ENCODE results near the gene PRRT1. TPM values are rescaled to one million over a fixed set of nuclear protein-coding genes. Genes with fewer than 3 reads are reported as not detected.

Gene PRRT1
- polyA plus RNA-seq, 1 donor, result 5.3 TPM

GRCh38 chr6:32118782-32119628 is 32.7 kb downstream of the PRRT1 start:
- Histone ChIP-seq H3K4me3 (ENCODE audit: low read length) (peak overlapping the region; percentile 7), H3K4me1 (ENCODE audit: control insufficient read depth, insufficient read depth, low read length) (peaks cover 15% of the 10 kb centered on the region), H3K27ac (ENCODE audit: low read length) (peak overlapping the region; percentile 75), H3K27me3 (ENCODE audit: control insufficient read depth, insufficient read depth, low read length) (no peaks in the 10 kb centered on the region), H3K36me3 (ENCODE audit: control insufficient read depth, insufficient read depth, low read length) (peaks cover 67% of the 10 kb centered on the region), H3K9me3 (ENCODE audit: control insufficient read depth, low read depth, low read length) (no peaks in the 10 kb centered on the region)
- DNase-seq, result peak; percentile 84 to 87
- no CpG with 5 or more reads among the region's 17 CpGs for WGBS (ENCODE audit: insufficient coverage, low lambda C conversion rate)

GRCh38 chr6:32117461-32117860 is 34.3 kb downstream of the PRRT1 start:
- H3K27ac ChIP-seq (ENCODE audit: low read length), result no peak overlapping the region
- no peaks in the 10 kb centered on the region for H3K9me3 ChIP-seq (ENCODE audit: control insufficient read depth, low read depth, low read length)
- no CpG with 5 or more reads among the region's 9 CpGs for WGBS (ENCODE audit: insufficient coverage, low lambda C conversion rate)
- H3K4me3 ChIP-seq (ENCODE audit: low read length), result no peak overlapping the region
- DNase-seq, result no peak
- H3K36me3 ChIP-seq (ENCODE audit: control insufficient read depth, insufficient read depth, low read length), result peaks cover 59% of the 10 kb centered on the region
- H3K27me3 ChIP-seq (ENCODE audit: control insufficient read depth, insufficient read depth, low read length), result no peaks in the 10 kb centered on the region
- peaks cover 22% of the 10 kb centered on the region for H3K4me1 ChIP-seq (ENCODE audit: control insufficient read depth, insufficient read depth, low read length)

DNA sequence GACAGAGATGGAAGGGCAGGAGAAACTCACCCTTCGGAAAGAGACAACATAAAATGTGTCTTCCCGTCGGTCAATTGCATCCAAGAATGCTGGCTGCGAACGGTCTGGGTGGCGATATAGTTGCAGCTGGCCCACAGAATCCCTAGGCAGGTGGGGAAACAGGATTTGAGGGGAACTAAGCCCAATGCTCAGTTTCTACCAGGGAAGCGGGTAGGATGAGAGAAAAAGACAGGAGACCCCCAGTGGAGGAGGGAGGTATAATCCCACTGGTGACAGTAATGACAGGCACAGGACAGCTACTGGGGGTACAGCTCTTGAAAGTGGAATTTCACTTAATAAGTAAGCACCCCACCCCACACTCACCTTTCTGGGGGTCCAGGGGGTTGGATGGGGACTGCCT is 35.1 kb downstream of the PRRT1 start:
- H3K4me3 ChIP-seq (ENCODE audit: low read length), result no peak overlapping the region
- H3K36me3 ChIP-seq (ENCODE audit: control insufficient read depth, insufficient read depth, low read length), result peaks cover 53% of the 10 kb centered on the region
- peaks cover 22% of the 10 kb centered on the region for H3K4me1 ChIP-seq (ENCODE audit: control insufficient read depth, insufficient read depth, low read length)
- WGBS (ENCODE audit: insufficient coverage, low lambda C conversion rate), result no CpG with 5 or more reads among the region's 7 CpGs
- no peak overlapping the region for H3K27ac ChIP-seq (ENCODE audit: low read length)
- H3K27me3 ChIP-seq (ENCODE audit: control insufficient read depth, insufficient read depth, low read length), result no peaks in the 10 kb centered on the region
- no peaks in the 10 kb centered on the region for H3K9me3 ChIP-seq (ENCODE audit: control insufficient read depth, low read depth, low read length)
- no peak for DNase-seq

DNA sequence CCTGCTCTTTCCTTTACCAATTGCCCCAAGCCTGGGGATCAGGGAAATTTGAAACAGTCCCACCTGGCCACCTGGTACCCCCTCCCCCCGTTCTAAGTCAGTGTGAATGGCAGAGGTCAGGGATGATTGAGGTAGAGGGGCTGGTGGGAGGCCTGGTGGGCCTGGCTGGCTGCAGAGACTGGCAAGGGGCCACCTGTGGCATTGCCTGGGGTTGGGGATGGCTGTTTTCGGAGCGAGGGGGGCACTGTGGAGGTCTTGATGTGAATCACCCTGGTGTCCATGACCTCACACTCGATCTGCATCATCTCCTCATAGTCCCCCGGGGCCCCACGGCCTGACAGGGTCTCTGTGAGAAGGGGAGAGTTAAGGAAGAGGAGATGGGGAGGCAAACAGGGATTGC is 36.1 kb downstream of the PRRT1 start:
- WGBS (ENCODE audit: insufficient coverage, low lambda C conversion rate), result no CpG with 5 or more reads among the region's 6 CpGs
- Histone ChIP-seq H3K4me1 (ENCODE audit: control insufficient read depth, insufficient read depth, low read length) (peaks cover 22% of the 10 kb centered on the region), H3K4me3 (ENCODE audit: low read length) (no peak overlapping the region), H3K27me3 (ENCODE audit: control insufficient read depth, insufficient read depth, low read length) (no peaks in the 10 kb centered on the region), H3K36me3 (ENCODE audit: control insufficient read depth, insufficient read depth, low read length) (peaks cover 45% of the 10 kb centered on the region), H3K27ac (ENCODE audit: low read length) (no peak overlapping the region), H3K9me3 (ENCODE audit: control insufficient read depth, low read depth, low read length) (no peaks in the 10 kb centered on the region)
- no peak for DNase-seq

- no peak overlapping the region for H3K27ac ChIP-seq (ENCODE audit: low read length)
- no peaks in the 10 kb centered on the region for H3K27me3 ChIP-seq (ENCODE audit: control insufficient read depth, insufficient read depth, low read length)
- H3K4me1 ChIP-seq (ENCODE audit: control insufficient read depth, insufficient read depth, low read length), result peaks cover 22% of the 10 kb centered on the region
- no peaks in the 10 kb centered on the region for H3K9me3 ChIP-seq (ENCODE audit: control insufficient read depth, low read depth, low read length)
- no peak overlapping the region for H3K4me3 ChIP-seq (ENCODE audit: low read length)
- WGBS (ENCODE audit: insufficient coverage, low lambda C conversion rate), result no CpG with 5 or more reads among the region's 8 CpGs
- peaks cover 40% of the 10 kb centered on the region for H3K36me3 ChIP-seq (ENCODE audit: control insufficient read depth, insufficient read depth, low read length)
- no peak for DNase-seq
Measured at GRCh38 chr6:32114796-32115195, 36.9 kb downstream of the PRRT1 start.

GRCh38 chr6:32113386-32114352 is 38.1 kb downstream of the PRRT1 start:
- WGBS (ENCODE audit: insufficient coverage, low lambda C conversion rate), result 86% methylated on average over 4 of the region's 9 CpGs
- Histone ChIP-seq H3K27me3 (ENCODE audit: control insufficient read depth, insufficient read depth, low read length) (no peaks in the 10 kb centered on the region), H3K9me3 (ENCODE audit: control insufficient read depth, low read depth, low read length) (no peaks in the 10 kb centered on the region), H3K4me3 (ENCODE audit: low read length) (no peak overlapping the region), H3K27ac (ENCODE audit: low read length) (peak overlapping the region; percentile 5), H3K4me1 (ENCODE audit: control insufficient read depth, insufficient read depth, low read length) (peaks cover 17% of the 10 kb centered on the region), H3K36me3 (ENCODE audit: control insufficient read depth, insufficient read depth, low read length) (peaks cover 33% of the 10 kb centered on the region)
- DNase-seq, result peak; percentile 64 to 73

DNA sequence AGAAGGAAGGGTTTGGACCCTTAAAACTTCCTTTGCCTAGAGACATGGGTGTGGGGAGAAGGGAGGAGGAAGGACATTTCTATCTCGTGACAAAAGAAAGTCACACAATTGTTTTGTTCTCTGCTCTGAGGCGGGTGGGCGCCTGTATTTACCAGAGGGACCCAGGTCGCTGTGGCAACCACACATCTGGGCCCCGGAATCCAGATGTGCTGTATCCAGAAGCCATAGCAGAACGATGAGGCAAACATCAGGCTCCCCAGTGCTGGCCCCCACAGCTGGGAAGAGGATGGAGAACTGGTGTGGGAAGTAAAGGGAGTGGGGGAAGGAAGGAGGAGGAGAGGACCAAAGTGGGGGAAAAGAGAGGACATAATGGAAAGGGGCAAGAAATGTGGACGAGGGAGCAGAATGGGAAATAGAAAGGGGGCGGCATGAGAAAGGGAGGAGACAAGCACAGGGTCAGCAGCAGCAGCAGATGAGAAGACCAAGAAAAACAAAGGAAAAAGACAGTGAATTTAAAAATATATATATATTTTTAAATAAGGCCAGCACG is 39.2 kb downstream of the PRRT1 start:
- Histone ChIP-seq H3K4me1 (ENCODE audit: control insufficient read depth, insufficient read depth, low read length) (peaks cover 26% of the 10 kb centered on the region), H3K27me3 (ENCODE audit: control insufficient read depth, insufficient read depth, low read length) (no peaks in the 10 kb centered on the region), H3K4me3 (ENCODE audit: low read length) (no peak overlapping the region), H3K27ac (ENCODE audit: low read length) (peak overlapping the region; percentile 7), H3K36me3 (ENCODE audit: control insufficient read depth, insufficient read depth, low read length) (peaks cover 23% of the 10 kb centered on the region), H3K9me3 (ENCODE audit: control insufficient read depth, low read depth, low read length) (no peaks in the 10 kb centered on the region)
- WGBS (ENCODE audit: insufficient coverage, low lambda C conversion rate), result 87% methylated on average over 4 of the region's 9 CpGs
- peak; percentile 43 to 52 for DNase-seq

- Histone ChIP-seq H3K27me3 (ENCODE audit: control insufficient read depth, insufficient read depth, low read length) (no peaks in the 10 kb centered on the region), H3K4me1 (ENCODE audit: control insufficient read depth, insufficient read depth, low read length) (peaks cover 34% of the 10 kb centered on the region), H3K9me3 (ENCODE audit: control insufficient read depth, low read depth, low read length) (no peaks in the 10 kb centered on the region), H3K4me3 (ENCODE audit: low read length) (no peak overlapping the region), H3K36me3 (ENCODE audit: control insufficient read depth, insufficient read depth, low read length) (peaks cover 13% of the 10 kb centered on the region), H3K27ac (ENCODE audit: low read length) (peak overlapping the region; percentile 7)
- WGBS (ENCODE audit: insufficient coverage, low lambda C conversion rate), result no CpG with 5 or more reads among the region's 7 CpGs
- DNase-seq, result peak in 1 of 2 donors; percentile 26
Measured at GRCh38 chr6:32111424-32112066, 40.2 kb downstream of the PRRT1 start.

DNA sequence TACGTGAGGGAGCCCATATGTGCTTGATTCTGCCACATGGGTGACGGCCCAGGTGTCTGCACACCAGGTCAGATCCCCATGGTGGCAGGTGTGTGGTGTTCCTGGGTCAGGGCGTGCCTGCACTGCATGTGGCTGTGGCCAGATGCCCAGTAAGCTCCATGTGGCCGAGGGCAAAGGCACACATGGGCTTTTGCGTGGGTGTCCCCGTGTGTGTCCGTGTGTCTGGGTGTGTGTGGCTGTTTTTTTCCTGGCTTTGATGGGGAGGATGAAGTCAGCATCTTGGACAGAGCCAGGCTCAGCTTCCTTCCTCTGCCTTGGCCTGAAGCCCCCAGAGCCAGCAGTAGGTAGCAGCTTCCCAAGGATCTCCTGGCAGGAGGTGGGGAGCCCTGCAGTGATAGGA is 41.1 kb downstream of the PRRT1 start:
- Histone ChIP-seq H3K27ac (ENCODE audit: low read length) (no peak overlapping the region), H3K9me3 (ENCODE audit: control insufficient read depth, low read depth, low read length) (no peaks in the 10 kb centered on the region), H3K4me3 (ENCODE audit: low read length) (no peak overlapping the region), H3K27me3 (ENCODE audit: control insufficient read depth, insufficient read depth, low read length) (no peaks in the 10 kb centered on the region), H3K4me1 (ENCODE audit: control insufficient read depth, insufficient read depth, low read length) (peaks cover 34% of the 10 kb centered on the region), H3K36me3 (ENCODE audit: control insufficient read depth, insufficient read depth, low read length) (peaks cover 4% of the 10 kb centered on the region)
- WGBS (ENCODE audit: insufficient coverage, low lambda C conversion rate), result no CpG with 5 or more reads among the region's 7 CpGs
- DNase-seq, result no peak

DNA sequence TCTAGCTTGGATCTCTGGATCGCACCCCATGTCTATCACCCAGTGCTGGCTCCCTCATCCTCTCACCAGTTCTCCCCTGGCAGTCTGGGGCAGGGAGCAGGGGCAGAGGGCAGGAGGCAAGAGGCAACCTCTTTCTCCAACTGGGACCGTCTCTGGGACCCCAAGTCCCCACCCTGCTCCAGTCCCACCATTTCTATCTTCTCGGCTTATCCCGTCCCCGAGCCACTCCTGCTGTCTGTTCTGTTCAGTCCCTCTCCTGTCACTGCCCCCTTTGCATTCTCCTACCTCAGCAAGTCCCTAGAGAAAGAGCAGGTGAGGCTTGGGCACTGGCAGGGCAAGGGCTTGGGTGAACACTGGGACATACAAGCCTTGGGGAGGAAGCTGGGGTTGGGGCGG is 42.0 kb downstream of the PRRT1 start:
- H3K27ac ChIP-seq (ENCODE audit: low read length), result no peak overlapping the region
- DNase-seq, result no peak
- no peaks in the 10 kb centered on the region for H3K9me3 ChIP-seq (ENCODE audit: control insufficient read depth, low read depth, low read length)
- H3K36me3 ChIP-seq (ENCODE audit: control insufficient read depth, insufficient read depth, low read length), result no peaks in the 10 kb centered on the region
- H3K27me3 ChIP-seq (ENCODE audit: control insufficient read depth, insufficient read depth, low read length), result no peaks in the 10 kb centered on the region
- WGBS (ENCODE audit: insufficient coverage, low lambda C conversion rate), result 50% methylated on average over 2 of the region's 6 CpGs
- H3K4me3 ChIP-seq (ENCODE audit: low read length), result no peak overlapping the region
- H3K4me1 ChIP-seq (ENCODE audit: control insufficient read depth, insufficient read depth, low read length), result peaks cover 34% of the 10 kb centered on the region
